IMR-90 (cell line): Measurements from ENCODE around the gene BRAT1. TPM values are rescaled to one million over a fixed set of nuclear protein-coding genes. Genes with fewer than 3 reads are reported as not detected.
"Not testable (repeated sequence)": the region's sequence is repeated elsewhere in the genome, so short reads cannot be mapped to it uniquely, and the experiment has no call there.

Experiments used
- ATAC-seq: fragments of 200-7000 bp; cut with Tn5 transposase; 2 replicates; pipeline ENCODE4 v1.9.1; 2020; ENCODE audit warnings: low read depth, mild to moderate bottlenecking, moderate library complexity
- BruUV-seq: library from RNA; stranded (reverse); fragments of 400-500 nt; replicated peaks from 2 replicates; lab custom pipeline; 2021; lab: Mats Ljungman, UMichigan
- CTCF ChIA-PET: fragments of 300-600 bp; formaldehyde crosslinking; extraction: SDS; loops from one replicate; lab custom pipeline; 2021; ENCODE audit warnings: antibody characterized with exemption; lab: Yijun Ruan, JAX
- POLR2A ChIA-PET: fragments of 300-600 bp; sonication (Branson Sonifier 250); formaldehyde crosslinking; loops from one replicate; lab custom pipeline; 2022; ENCODE audit warnings: antibody characterized with exemption; ENCODE audit not compliant: unreplicated experiment; lab: Charles Lee
- DNase-seq: peaks from one replicate; pipeline ENCODE4 v3.0.0; 2013
- H2AFZ ChIP-seq: replicated peaks from 2 replicates; pipeline ENCODE3; 2013; ENCODE audit warnings: low read length, mild to moderate bottlenecking; ENCODE audit not compliant: poor library complexity
- H2AK5ac ChIP-seq: 2 replicates; pipeline ENCODE4 v1.6.1; 2013; ENCODE audit warnings: low read depth, low read length, inconsistent platforms
- H2AK9ac ChIP-seq: replicated peaks from 2 replicates; pipeline ENCODE3; 2013; ENCODE audit warnings: mild to moderate bottlenecking, low read depth, low read length, moderate library complexity; ENCODE audit not compliant: poor library complexity
- H2BK120ac ChIP-seq: 2 replicates; pipeline ENCODE4 v1.6.1; 2013; ENCODE audit warnings: low read depth, low read length, inconsistent platforms
- H2BK15ac ChIP-seq: 3 replicates; pipeline ENCODE4 v1.6.1; 2013; ENCODE audit warnings: low read depth, low read length, inconsistent platforms
- H2BK20ac ChIP-seq: 2 replicates; pipeline ENCODE4 v1.6.1; 2013; ENCODE audit warnings: low read depth, mild to moderate bottlenecking, inconsistent platforms, low read length, moderate library complexity
- H2BK5ac ChIP-seq: 2 replicates; pipeline ENCODE4 v1.6.1; 2013; ENCODE audit warnings: mild to moderate bottlenecking, low read depth, low read length, inconsistent platforms; ENCODE audit not compliant: poor library complexity, severe bottlenecking
- H3K14ac ChIP-seq: replicated peaks from 2 replicates; pipeline ENCODE4 v1.6.1; 2013; ENCODE audit warnings: low read depth, low read length, inconsistent platforms
- H3K18ac ChIP-seq: 2 replicates; pipeline ENCODE4 v1.6.1; 2013; ENCODE audit warnings: low read depth, low read length, control low read depth
- H3K23ac ChIP-seq: 2 replicates; pipeline ENCODE4 v1.6.1; 2013; ENCODE audit warnings: low read depth, low read length, inconsistent platforms
- H3K27ac ChIP-seq: 2 replicates; pipeline ENCODE4 v1.5.1; 2013; ENCODE audit warnings: mild to moderate bottlenecking, control low read depth, low read length; ENCODE audit not compliant: insufficient read depth
- H3K27me3 ChIP-seq: 2 replicates; pipeline ENCODE4 v1.6.1; 2013; ENCODE audit warnings: low read length; ENCODE audit not compliant: control insufficient read depth, insufficient read depth
- H3K36me3 ChIP-seq: 2 replicates; pipeline ENCODE4 v1.6.1; 2013; ENCODE audit warnings: low read length, mixed read lengths; ENCODE audit not compliant: control insufficient read depth, insufficient read depth
- H3K4ac ChIP-seq: 2 replicates; pipeline ENCODE4 v1.6.1; 2013; ENCODE audit warnings: low read depth, low read length, inconsistent platforms
- H3K4me1 ChIP-seq: 2 replicates; pipeline ENCODE4 v1.6.1; 2013; ENCODE audit warnings: low read length, mixed read lengths; ENCODE audit not compliant: control insufficient read depth, insufficient read depth
- H3K4me2 ChIP-seq: 2 replicates; pipeline ENCODE4 v1.6.1; 2013; ENCODE audit warnings: low read depth, mild to moderate bottlenecking, control low read depth, low read length, moderate library complexity
- H3K4me3 ChIP-seq: 2 replicates; pipeline ENCODE4 v1.5.1; 2013; ENCODE audit warnings: low read depth, mild to moderate bottlenecking, control low read depth, low read length, moderate library complexity; ENCODE audit not compliant: insufficient read depth
- H3K56ac ChIP-seq: 2 replicates; pipeline ENCODE4 v1.6.1; 2013; ENCODE audit warnings: low read length, inconsistent platforms; ENCODE audit not compliant: insufficient read depth; ENCODE audit errors: extremely low read depth
- H3K79me1 ChIP-seq, 2 experiments: 2 replicates each; pipeline ENCODE4 v1.6.1; 2013; ENCODE audit warnings: low read length in 2 of 2, inconsistent platforms in 1 of 2, low read depth in 1 of 2
- H3K9ac ChIP-seq: 2 replicates; pipeline ENCODE4 v1.6.1; 2013; ENCODE audit warnings: low read depth, low read length, control low read depth
- H3K9me1 ChIP-seq: 2 replicates; pipeline ENCODE4 v1.6.1; 2013; ENCODE audit warnings: low read length, inconsistent platforms; ENCODE audit not compliant: insufficient read depth
- H3K9me3 ChIP-seq: 2 replicates; pipeline ENCODE4 v1.6.1; 2013; ENCODE audit warnings: low read length; ENCODE audit not compliant: control insufficient read depth, insufficient read depth
- H4K20me1 ChIP-seq: 2 replicates; pipeline ENCODE4 v1.6.1; 2013; ENCODE audit warnings: low read length, inconsistent platforms; ENCODE audit not compliant: insufficient read depth
- H4K5ac ChIP-seq: 2 replicates; pipeline ENCODE4 v1.6.1; 2013; ENCODE audit warnings: mild to moderate bottlenecking, low read depth, low read length, control low read depth
- H4K8ac ChIP-seq, 2 experiments: 2 replicates each; pipeline ENCODE4 v1.6.1; 2013; ENCODE audit warnings: low read depth in 2 of 2, low read length in 2 of 2, control low read depth in 1 of 2, inconsistent platforms in 1 of 2
- H4K91ac ChIP-seq: 2 replicates; pipeline ENCODE4 v1.6.1; 2013; ENCODE audit warnings: low read depth, low read length, inconsistent platforms; ENCODE audit not compliant: insufficient read depth
- BHLHE40 ChIP-seq: fragments of 150-350 bp; IDR thresholded peaks from 2 replicates; pipeline ENCODE4 v1.6.1; 2016; ENCODE audit warnings: mild to moderate bottlenecking, low read depth, low read length
- CEBPB ChIP-seq: IDR thresholded peaks from 2 replicates; pipeline ENCODE4 v1.6.1; 2012; ENCODE audit warnings: low read depth, low read length, improper control_type of control experiment
- FOS ChIP-seq: fragments of 150-350 bp; IDR thresholded peaks from 2 replicates; pipeline ENCODE4 v1.6.1; 2016; ENCODE audit warnings: low read depth, low read length
- MXI1 ChIP-seq: IDR thresholded peaks from 2 replicates; pipeline ENCODE4 v1.6.1; 2012; ENCODE audit warnings: low read depth, mild to moderate bottlenecking, low read length, moderate library complexity, borderline replicate concordance
- NFE2L2 ChIP-seq: fragments of 150-350 bp; IDR thresholded peaks from 2 replicates; pipeline ENCODE4 v1.6.1; 2016; ENCODE audit warnings: low read depth, mild to moderate bottlenecking, low read length
- POLR2A ChIP-seq: IDR thresholded peaks from 2 replicates; pipeline ENCODE4 v1.6.1; 2012; ENCODE audit warnings: mild to moderate bottlenecking, low read depth, low read length
- RFX5 ChIP-seq: IDR thresholded peaks from 2 replicates; pipeline ENCODE4 v1.8.0; 2012; ENCODE audit warnings: low read depth, mild to moderate bottlenecking, low read length, moderate library complexity
- WGBS, 2 experiments: methylation state at CpG; one replicate each; pipeline versions ENCODE4 v1.1.5 to v1.1.7; 2013; ENCODE audit warnings: missing lambda C conversion rate in 2 of 2; ENCODE audit not compliant: insufficient read length in 1 of 2; ENCODE audit errors: extremely low coverage in 2 of 2; 5-methylcytosine and 5-hydroxymethylcytosine counted together
- dilution Hi-C: fragments of 300-500 bp; cut with HindIII; formaldehyde crosslinking; loops from one replicate; pipeline ENCODE4 v1.14.3; 2018; ENCODE audit warnings: low sequenced_read_pairs; ENCODE audit not compliant: unreplicated experiment
- in situ Hi-C: fragments of 300-500 bp; cut with MboI; formaldehyde crosslinking; loops from 3 replicates; pipeline ENCODE4 v1.14.3; 2019; ENCODE audit warnings: low sequenced_read_pairs, inconsistent platforms, mixed read lengths
- intact Hi-C: fragments of 100-400 bp; cut with micrococcal nuclease; formaldehyde crosslinking; loops from 2 replicates; pipeline ENCODE4 v1.10.0; 2022
- polyA plus RNA-seq, 3 experiments: library from polyadenylated mRNA; depleted of rRNA; stranded (reverse); fragments of >200 nt; gene quantifications; 2 replicates each; pipeline ENCODE4 v1.2.3, GENCODE V29; 2012; ENCODE audit warnings: low replicate concordance in 1 of 3
- total RNA-seq: library from RNA; depleted of rRNA; stranded (reverse); fragments of >200 nt; gene quantifications from 2 replicates; pipeline ENCODE4 v1.2.3, GENCODE V29; 2012
- TF ChIP-seq, protein P1 (sequence below): conservative IDR thresholded peaks from 2 replicates; pipeline ENCODE4 v1.5.1; 2012; ENCODE audit warnings: mild to moderate bottlenecking, low read depth, low read length, improper control_type of control experiment

BRAT1 gene
- total and polyA plus RNA-seq, 2 of the 4 experiments (the other 2 are of a cell fraction): 6.8 to 21.9 TPM

DNA sequence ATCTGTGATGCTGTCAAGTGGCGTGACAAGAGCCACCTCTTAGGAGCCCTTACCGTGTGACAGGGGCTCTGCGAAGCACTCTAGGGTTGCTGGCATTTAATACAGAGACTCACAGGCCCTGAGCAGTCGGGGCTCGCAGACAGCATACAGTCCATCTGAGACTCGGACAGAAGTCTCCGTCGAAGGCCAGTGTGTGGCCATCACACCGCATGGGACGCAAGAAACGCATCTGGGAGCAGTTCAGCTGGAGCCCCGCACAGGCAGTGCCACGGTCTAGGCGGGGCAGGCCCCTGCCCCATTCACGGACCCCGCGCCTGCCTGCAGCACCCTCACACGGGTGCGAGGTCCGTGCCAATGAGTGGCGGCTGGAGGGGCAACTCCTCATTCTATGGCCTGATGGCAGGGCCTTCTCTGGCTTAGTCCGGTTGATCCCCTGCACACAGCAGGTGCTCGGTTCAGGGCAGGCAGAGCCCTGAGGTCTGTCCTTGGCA lies 37.1 kb upstream of the BRAT1 start:
- no peak overlapping the region for H3K4ac ChIP-seq
- WGBS, 2 experiments: 93% methylated on average over 17 of the region's 23 CpGs; no CpG with 5 or more reads in 1 of the 2 experiments

DNA sequence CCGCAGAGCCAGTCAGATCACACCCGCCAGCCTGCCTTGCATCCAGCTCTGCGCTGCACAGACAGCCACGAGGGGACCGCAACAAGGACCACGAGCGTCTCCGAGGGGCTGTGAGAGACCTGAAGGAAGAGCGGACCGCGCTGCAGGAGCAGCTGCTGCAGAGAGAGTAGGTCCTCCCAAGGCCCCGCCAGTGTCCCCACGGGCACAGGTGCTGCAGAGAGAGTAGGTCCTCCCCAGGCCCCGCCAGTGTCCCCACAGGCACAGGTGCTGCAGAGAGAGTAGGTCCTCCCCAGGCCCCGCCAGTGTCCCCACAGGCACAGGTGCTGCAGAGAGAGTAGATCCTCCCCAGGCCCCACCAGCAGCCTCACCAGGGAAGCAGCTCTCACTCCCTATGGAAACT lies 34.6 kb upstream of the BRAT1 start:
- dilution Hi-C loops, H4K5ac ChIP-seq: not testable (repeated sequence)
- H3K36me3 ChIP-seq: peaks cover 32% of the 10 kb centered on the region

More for the DNA sequence above, 37.1 kb upstream of the BRAT1 start:
- Histone ChIP-seq H3K27ac (no peak overlapping the region), H3K56ac (no peak overlapping the region), H3K9me1 (no peaks in the 10 kb centered on the region), H4K91ac (no peak overlapping the region), H2AK5ac (no peak overlapping the region), H3K4me3 (no peak overlapping the region), H2BK20ac (no peak overlapping the region), H4K20me1 (no peaks in the 10 kb centered on the region), H3K4me1 (no peaks in the 10 kb centered on the region), H3K36me3 (peaks cover 39% of the 10 kb centered on the region), H3K4me2 (no peak overlapping the region), H3K9ac (no peak overlapping the region), H3K27me3 (no peaks in the 10 kb centered on the region), H2BK15ac (no peak overlapping the region), H3K23ac (no peak overlapping the region), H3K9me3 (no peaks in the 10 kb centered on the region), H4K5ac (no peak overlapping the region), H3K79me1 (no peaks in the 10 kb centered on the region), H2AFZ (no peak overlapping the region), H2BK5ac (no peak overlapping the region), H3K14ac (no peak overlapping the region), H2BK120ac (no peak overlapping the region), H2AK9ac (peak overlapping the region; percentile 42), H3K18ac (no peak overlapping the region), H4K8ac (no peak overlapping the region)
- no peak for TF ChIP-seq RFX5
- TF ChIP-seq MXI1: no peak
- TF ChIP-seq NFE2L2: no peak
- TF ChIP-seq CEBPB: no peak
- TF ChIP-seq, protein P1, sequence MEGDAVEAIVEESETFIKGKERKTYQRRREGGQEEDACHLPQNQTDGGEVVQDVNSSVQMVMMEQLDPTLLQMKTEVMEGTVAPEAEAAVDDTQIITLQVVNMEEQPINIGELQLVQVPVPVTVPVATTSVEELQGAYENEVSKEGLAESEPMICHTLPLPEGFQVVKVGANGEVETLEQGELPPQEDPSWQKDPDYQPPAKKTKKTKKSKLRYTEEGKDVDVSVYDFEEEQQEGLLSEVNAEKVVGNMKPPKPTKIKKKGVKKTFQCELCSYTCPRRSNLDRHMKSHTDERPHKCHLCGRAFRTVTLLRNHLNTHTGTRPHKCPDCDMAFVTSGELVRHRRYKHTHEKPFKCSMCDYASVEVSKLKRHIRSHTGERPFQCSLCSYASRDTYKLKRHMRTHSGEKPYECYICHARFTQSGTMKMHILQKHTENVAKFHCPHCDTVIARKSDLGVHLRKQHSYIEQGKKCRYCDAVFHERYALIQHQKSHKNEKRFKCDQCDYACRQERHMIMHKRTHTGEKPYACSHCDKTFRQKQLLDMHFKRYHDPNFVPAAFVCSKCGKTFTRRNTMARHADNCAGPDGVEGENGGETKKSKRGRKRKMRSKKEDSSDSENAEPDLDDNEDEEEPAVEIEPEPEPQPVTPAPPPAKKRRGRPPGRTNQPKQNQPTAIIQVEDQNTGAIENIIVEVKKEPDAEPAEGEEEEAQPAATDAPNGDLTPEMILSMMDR: no peak
- no peak for TF ChIP-seq POLR2A
- TF ChIP-seq BHLHE40: no peak
- TF ChIP-seq FOS: no peak
- in situ Hi-C loops: no loop called here
- DNase-seq: no peak
- ATAC-seq: no peak
- ChIA-PET CTCF (no interaction called here), POLR2A (no interaction called here)
- intact Hi-C loops: no loop called here
- dilution Hi-C loops: no loop called here
- BruUV-seq: no TSS peak

More for the DNA sequence above, 34.6 kb upstream of the BRAT1 start:
- H4K91ac ChIP-seq, H3K9ac ChIP-seq, H3K56ac ChIP-seq, H3K27ac ChIP-seq, H3K4ac ChIP-seq, in situ Hi-C loops, H3K4me1 ChIP-seq, H3K4me3 ChIP-seq, intact Hi-C loops, H3K4me2 ChIP-seq, H4K20me1 ChIP-seq, BruUV-seq, H3K79me1 ChIP-seq, H2AK5ac ChIP-seq, DNase-seq, H3K9me1 ChIP-seq, H4K8ac ChIP-seq, H3K14ac ChIP-seq, H3K23ac ChIP-seq, ATAC-seq, H3K27me3 ChIP-seq, H2AFZ ChIP-seq, H3K9me3 ChIP-seq, H3K18ac ChIP-seq, POLR2A ChIA-PET, H2BK20ac ChIP-seq, H2BK15ac ChIP-seq, H2AK9ac ChIP-seq, CTCF ChIA-PET, H2BK120ac ChIP-seq, H2BK5ac ChIP-seq: not testable (repeated sequence)
- 98% methylated on average over 7 of the region's 15 CpGs; no CpG with 5 or more reads in 1 of the 2 experiments for WGBS, 2 experiments
